Stimulated activated CD8-positive, alpha-beta memory T cell treated with anti-CD3 and anti-CD28 coated beads, Interleukin-4, amount 100 ng/mL, for 24 hours (primary cell): ENCODE results near the gene ABHD12B.

Experiments used
- DNase-seq: peaks from one replicate; pipeline ENCODE4 v3.0.0-alpha.2; 2020; ENCODE audit warnings: low read depth

The ABHD12B gene

GRCh38 chr14:50871914-50872732, at the start of gene ABHD12B:
Gene ABHD12B, plus strand, starts transcription at chr14:50872053. Its CDS starts 122 bp downstream, at chr14:50872175.
- DNase-seq: no peak

- DNase-seq: no peak
Measured at GRCh38 chr14:50822501-50823042, 49.3 kb upstream of the ABHD12B start.

GRCh38 chr14:50823051-50823761, 48.6 kb upstream of the ABHD12B start:
- no peak for DNase-seq

- DNase-seq: no peak
Measured at GRCh38 chr14:50823762-50824636, 47.9 kb upstream of the ABHD12B start.

GRCh38 chr14:50825307-50825706, 46.5 kb upstream of the ABHD12B start:
- DNase-seq: no peak

GRCh38 chr14:50826681-50827080, 45.2 kb upstream of the ABHD12B start:
- DNase-seq: no peak

GRCh38 chr14:50828721-50829488, 42.9 kb upstream of the ABHD12B start:
- no peak for DNase-seq

GRCh38 chr14:50829489-50830043, 42.3 kb upstream of the ABHD12B start:
- DNase-seq: no peak

- DNase-seq: peak; percentile 55
Measured at GRCh38 chr14:50830044-50830931, 41.6 kb upstream of the ABHD12B start.

GRCh38 chr14:50830932-50831725, 40.7 kb upstream of the ABHD12B start, which contains the start of gene NIN:
Gene NIN, minus strand, starts transcription at chr14:50831162. Its CDS starts 9,106 bp downstream, at chr14:50822056.
- DNase-seq: peak; percentile 62

GRCh38 chr14:50831726-50832168, 40.1 kb upstream of the ABHD12B start:
- no peak for DNase-seq

- no peak for DNase-seq
Measured at GRCh38 chr14:50832935-50833630, 38.8 kb upstream of the ABHD12B start.

- DNase-seq: no peak
Measured at GRCh38 chr14:50834802-50835276, 37.0 kb upstream of the ABHD12B start.

- no peak for DNase-seq
Measured at GRCh38 chr14:50835280-50835679, 36.6 kb upstream of the ABHD12B start.

- no peak for DNase-seq
Measured at GRCh38 chr14:50836515-50836914, 35.3 kb upstream of the ABHD12B start.

- no peak for DNase-seq
Measured at GRCh38 chr14:50837271-50837670, 34.6 kb upstream of the ABHD12B start.

- no peak for DNase-seq
Measured at GRCh38 chr14:50837850-50838470, 33.9 kb upstream of the ABHD12B start.

GRCh38 chr14:50839048-50839447, 32.8 kb upstream of the ABHD12B start:
- no peak for DNase-seq
